C4-2B (cell line): ENCODE data around the gene VPS16.

Experiments
- H3K27ac ChIP-seq: fragments of 450-650 bp; 2 replicates; pipeline ENCODE4 v1.5.1; 2017
- ZFX ChIP-seq: fragments of 450-650 bp; IDR thresholded peaks from 2 replicates; pipeline ENCODE4 v1.6.1; 2017
- TF ChIP-seq, protein P1 (sequence below): fragments of 450-650 bp; conservative IDR thresholded peaks from 2 replicates; pipeline ENCODE4 v1.5.1; 2017; ENCODE audit warnings: mild to moderate bottlenecking

VPS16 gene

DNA sequence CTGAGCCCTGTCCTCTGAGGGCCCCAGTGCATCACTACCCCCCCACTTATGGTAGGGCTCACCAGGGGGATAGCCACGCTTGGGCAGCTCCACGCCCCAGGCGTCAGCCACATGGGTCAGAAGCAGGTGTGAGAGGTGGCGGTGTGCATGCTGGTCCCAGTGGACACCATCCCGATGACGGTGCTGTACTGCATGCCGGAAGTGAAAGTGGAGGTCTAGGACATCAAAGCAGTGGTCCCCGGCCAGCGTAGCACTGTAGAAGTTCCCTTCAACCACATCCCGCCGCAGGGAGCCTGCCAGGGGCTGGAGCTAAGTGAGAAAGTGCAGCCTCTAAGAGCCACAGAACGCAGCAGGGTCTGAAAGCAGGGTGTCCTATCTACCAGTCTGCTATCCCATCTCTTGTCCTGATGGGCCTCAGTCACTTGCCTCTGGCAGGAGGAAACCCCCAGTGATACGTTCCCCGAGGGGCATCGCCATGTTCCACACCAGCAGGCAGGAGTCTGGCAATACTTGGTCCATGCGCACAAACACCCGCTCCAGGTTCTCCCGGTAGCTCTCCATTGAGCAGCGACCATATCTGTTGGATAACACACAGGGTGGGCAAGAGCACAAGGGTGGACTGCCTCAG, 2.3 kb upstream of the VPS16 start:
- TF ChIP-seq ZFX, result no peak
- TF ChIP-seq, protein P1, sequence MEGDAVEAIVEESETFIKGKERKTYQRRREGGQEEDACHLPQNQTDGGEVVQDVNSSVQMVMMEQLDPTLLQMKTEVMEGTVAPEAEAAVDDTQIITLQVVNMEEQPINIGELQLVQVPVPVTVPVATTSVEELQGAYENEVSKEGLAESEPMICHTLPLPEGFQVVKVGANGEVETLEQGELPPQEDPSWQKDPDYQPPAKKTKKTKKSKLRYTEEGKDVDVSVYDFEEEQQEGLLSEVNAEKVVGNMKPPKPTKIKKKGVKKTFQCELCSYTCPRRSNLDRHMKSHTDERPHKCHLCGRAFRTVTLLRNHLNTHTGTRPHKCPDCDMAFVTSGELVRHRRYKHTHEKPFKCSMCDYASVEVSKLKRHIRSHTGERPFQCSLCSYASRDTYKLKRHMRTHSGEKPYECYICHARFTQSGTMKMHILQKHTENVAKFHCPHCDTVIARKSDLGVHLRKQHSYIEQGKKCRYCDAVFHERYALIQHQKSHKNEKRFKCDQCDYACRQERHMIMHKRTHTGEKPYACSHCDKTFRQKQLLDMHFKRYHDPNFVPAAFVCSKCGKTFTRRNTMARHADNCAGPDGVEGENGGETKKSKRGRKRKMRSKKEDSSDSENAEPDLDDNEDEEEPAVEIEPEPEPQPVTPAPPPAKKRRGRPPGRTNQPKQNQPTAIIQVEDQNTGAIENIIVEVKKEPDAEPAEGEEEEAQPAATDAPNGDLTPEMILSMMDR, result no peak
- no peak overlapping the region for H3K27ac ChIP-seq

DNA sequence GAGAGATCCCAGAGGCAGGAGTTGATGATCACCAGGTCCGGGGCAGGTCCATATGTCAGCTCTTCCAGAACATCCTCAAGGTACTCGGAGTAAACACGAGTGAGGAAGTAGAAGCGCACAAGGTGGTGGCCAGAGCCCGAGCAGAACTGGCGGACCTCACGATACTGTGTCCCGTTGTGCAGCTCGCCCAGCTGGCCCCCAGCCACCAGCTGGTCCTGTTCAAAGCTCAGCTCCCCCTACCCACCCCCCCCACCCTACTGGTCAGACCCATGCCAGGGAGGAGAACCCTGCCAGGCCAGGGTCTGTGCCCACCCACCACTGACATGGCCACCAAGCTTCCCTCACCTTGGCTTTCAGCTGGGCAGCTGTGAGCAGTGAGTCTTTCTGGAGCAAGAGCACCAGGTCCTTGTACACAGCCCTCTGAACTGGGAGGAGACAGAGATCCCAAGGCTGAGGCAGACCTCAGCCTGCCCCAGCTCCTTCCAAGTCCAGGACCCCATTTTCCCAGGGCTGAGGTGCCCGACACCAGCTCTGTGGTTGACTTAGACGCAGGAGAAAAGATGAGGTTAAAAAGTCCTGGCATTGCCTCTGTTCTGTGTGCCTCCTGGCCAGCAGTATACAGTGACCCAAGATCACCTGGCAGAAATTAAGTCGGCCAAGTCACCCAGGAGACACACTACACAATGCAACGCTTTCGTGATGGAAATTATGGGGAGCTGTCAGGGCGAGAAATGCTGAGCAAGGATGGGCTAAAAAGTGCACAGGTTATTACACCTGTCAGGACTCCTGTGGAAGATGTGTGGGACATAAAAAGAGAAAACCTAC, 1.5 kb upstream of the VPS16 start:
- TF ChIP-seq, protein P1, result no peak
- no peak for TF ChIP-seq ZFX
- peak overlapping the region; percentile 99 for H3K27ac ChIP-seq

DNA sequence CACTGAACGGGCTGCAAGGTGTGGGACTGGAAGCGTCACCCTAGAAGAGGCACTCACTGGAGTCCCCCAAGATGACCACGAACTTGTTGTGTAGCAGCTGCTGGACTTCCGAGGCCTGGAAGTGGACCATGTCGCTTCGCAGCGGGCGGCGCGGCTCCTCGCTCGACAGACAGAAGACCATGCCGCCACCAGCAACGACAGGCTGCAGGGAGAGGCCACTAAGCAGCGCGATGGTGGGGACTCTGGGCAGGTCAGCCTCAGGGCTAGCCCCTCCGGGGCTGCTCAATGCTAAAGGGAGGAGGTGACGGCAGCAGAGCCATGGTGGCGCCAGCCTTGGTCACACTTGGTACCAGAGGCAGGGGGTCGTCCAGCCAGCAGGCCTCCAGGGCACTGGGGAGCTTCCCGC, 810 bp upstream of the VPS16 start:
- peak overlapping the region; percentile 99 for H3K27ac ChIP-seq
- TF ChIP-seq, protein P1, result no peak
- no peak for TF ChIP-seq ZFX

DNA sequence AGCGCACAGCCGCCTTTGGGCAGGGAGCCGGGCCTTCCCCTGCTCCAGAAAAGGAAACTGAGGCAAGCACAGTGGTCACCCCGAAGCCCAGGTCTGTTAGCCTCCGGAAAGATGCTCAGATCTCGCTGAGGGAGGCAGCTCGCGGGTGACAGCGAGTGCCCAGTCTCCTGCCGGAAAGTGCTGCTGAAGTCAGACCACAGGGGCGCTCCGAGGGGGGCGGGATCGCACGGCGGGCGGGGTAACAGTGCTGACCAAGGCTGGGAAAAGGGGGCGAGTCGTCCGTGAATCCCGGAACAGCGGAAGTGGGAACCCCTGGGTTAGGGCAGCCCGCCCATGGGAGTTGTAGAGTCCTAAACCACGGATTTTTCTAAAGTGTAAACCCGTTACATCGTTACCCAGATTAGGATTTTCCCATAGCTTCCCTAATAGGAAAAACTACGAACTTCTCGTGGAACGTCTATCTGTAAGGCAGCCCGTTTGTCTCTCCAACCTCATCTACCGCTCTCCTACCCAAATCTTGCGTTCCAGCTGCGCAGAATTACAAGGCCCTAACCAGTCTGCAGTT, 504 bp downstream of the VPS16 start:
- H3K27ac ChIP-seq, result peak overlapping the region; percentile 99
- TF ChIP-seq ZFX, result no peak
- TF ChIP-seq, protein P1, result no peak

DNA sequence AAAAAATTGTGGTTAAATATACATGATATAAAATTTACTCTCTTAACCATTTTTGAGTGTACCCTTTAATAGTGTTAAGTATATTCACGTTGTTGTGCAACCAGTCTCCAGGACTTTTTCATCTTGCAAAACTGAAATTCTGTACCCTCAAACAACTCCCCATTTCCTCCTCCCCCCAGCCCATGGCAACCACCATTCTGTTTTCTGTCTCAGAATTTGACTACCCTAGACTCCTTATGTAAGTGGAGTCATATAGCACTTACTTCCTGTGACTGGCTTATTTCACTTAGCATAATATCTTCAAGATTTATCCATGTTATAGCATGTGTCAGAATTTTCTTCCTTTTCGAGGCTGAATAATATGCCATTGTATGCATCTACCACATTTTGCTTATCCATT, 5.1 kb downstream of the VPS16 start:
- TF ChIP-seq, protein P1, result no peak
- H3K27ac ChIP-seq, result no peak overlapping the region

DNA sequence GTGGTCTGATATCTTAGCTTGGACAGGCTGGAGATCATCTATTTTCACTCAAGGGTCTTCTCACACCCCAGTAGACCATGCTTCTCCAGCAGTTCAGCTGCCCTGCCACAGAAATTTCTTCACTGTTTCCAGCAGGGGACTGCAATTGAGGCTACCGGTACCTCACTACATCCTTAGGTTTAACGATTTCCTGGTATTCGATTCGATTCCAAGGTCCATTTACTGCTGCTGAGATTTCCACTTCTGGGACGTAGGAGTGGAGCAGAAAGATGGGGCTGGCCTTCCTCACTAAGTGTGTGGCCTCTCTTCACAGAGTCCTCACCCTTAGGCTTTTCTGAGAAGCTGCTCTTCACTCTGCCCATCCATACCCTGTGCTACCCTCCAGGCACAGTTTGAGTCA, 6.2 kb downstream of the VPS16 start:
- TF ChIP-seq ZFX, result no peak
- no peak overlapping the region for H3K27ac ChIP-seq

DNA sequence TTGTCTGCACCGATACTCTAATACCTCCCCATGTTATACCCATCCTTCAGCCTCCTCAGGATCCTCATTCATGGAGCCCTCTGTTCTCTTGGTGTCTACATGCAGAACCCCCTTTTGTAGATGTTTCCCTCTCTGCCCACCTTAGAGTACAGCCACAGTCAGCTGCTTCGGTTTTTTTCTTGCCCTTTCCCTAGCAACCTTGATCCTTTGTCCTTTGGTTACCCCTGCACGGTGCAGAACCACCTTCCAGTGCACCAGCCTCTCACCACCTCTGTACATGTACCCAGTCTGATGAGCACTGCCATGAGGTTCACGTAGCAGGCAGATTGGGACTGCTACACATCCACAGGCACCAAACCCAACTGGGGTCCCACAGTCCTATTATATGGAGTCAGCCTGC, 7.3 kb downstream of the VPS16 start:
- TF ChIP-seq ZFX, result no peak
- TF ChIP-seq, protein P1, result no peak
- no peak overlapping the region for H3K27ac ChIP-seq
